Calu3 (cell line): ENCODE results near the gene SCGN. TPM values are rescaled to one million over a fixed set of nuclear protein-coding genes. Genes with fewer than 3 reads are reported as not detected.

ENCODE experiments used
- BruUV-seq: library from RNA; stranded (reverse); fragments of 400-500 nt; replicated peaks from 2 replicates; lab custom pipeline; 2021; lab: Mats Ljungman, UMichigan
- CTCF ChIA-PET: fragments of 300-600 bp; sonication (Branson Sonifier 250); formaldehyde crosslinking; loops from one replicate; lab custom pipeline; 2022; ENCODE audit warnings: antibody characterized with exemption; lab: Charles Lee
- DNase-seq: peaks from one replicate; pipeline ENCODE4 v3.0.0; 2022
- H3K27ac Mint-ChIP-seq: one replicate; pipeline ENCODE4 v1.8.0; 2022; ENCODE audit warnings: mixed read lengths; ENCODE audit not compliant: unreplicated experiment
- H3K27me3 Mint-ChIP-seq: one replicate; pipeline ENCODE4 v1.8.0; 2022; ENCODE audit warnings: mixed read lengths; ENCODE audit not compliant: unreplicated experiment
- H3K36me3 Mint-ChIP-seq: one replicate; pipeline ENCODE4 v1.8.0; 2022; ENCODE audit warnings: mild to moderate bottlenecking, moderate library complexity, mixed read lengths; ENCODE audit not compliant: insufficient read depth, unreplicated experiment
- H3K4me1 Mint-ChIP-seq: one replicate; pipeline ENCODE4 v1.8.0; 2022; ENCODE audit warnings: mild to moderate bottlenecking, low read depth, mixed read lengths; ENCODE audit not compliant: unreplicated experiment
- H3K4me3 Mint-ChIP-seq: one replicate; pipeline ENCODE4 v1.8.0; 2022; ENCODE audit warnings: mild to moderate bottlenecking, low read depth, moderate library complexity, mixed read lengths; ENCODE audit not compliant: unreplicated experiment
- H3K9me3 Mint-ChIP-seq: one replicate; pipeline ENCODE4 v1.8.0; 2022; ENCODE audit warnings: low read depth, mixed read lengths; ENCODE audit not compliant: unreplicated experiment
- intact Hi-C: fragments of 100-400 bp; cut with micrococcal nuclease; formaldehyde crosslinking; loops from one replicate; pipeline ENCODE4 v1.10.0; 2022; ENCODE audit not compliant: unreplicated experiment
- total RNA-seq: library from RNA; stranded (reverse); gene quantifications from 2 replicates; pipeline ENCODE4 v1.2.3, GENCODE V29; 2022
- TF ChIP-seq, protein P1 (sequence below): fragments of 200-600 bp; IDR thresholded peaks from one replicate; pipeline ENCODE4 v1.8.0; 2022; ENCODE audit warnings: antibody characterized with exemption; ENCODE audit not compliant: unreplicated experiment

Gene SCGN
- total RNA-seq, 1 experiment from 2014 or later = 3.5 TPM

DNA sequence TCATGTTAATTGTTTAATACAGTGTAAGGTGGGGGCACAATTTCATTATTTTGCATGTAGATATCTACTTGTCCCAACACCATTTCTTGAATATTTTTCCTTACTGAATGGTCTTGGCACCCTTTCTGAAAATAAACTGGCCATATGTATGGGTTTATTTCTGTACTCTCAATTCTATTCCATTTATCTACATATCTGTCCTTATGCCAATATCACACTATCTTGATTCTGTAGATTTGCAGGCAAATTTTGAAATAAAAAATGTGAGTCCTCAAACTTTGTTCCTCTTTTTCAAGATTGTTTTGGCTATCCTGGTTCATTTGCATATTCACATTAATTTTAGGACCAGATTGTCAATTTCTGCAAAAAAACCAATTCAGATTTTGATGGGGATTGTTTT, 34.8 kb downstream of the SCGN start:
- H3K27ac Mint-ChIP-seq = no peak overlapping the region
- H3K4me1 Mint-ChIP-seq = no peaks in the 10 kb centered on the region
- H3K4me3 Mint-ChIP-seq = no peak overlapping the region
- no peaks in the 10 kb centered on the region for H3K27me3 Mint-ChIP-seq
- H3K9me3 Mint-ChIP-seq = no peaks in the 10 kb centered on the region
- H3K36me3 Mint-ChIP-seq = no peaks in the 10 kb centered on the region
- intact Hi-C loops = no loop called here
- TF ChIP-seq, protein P1, sequence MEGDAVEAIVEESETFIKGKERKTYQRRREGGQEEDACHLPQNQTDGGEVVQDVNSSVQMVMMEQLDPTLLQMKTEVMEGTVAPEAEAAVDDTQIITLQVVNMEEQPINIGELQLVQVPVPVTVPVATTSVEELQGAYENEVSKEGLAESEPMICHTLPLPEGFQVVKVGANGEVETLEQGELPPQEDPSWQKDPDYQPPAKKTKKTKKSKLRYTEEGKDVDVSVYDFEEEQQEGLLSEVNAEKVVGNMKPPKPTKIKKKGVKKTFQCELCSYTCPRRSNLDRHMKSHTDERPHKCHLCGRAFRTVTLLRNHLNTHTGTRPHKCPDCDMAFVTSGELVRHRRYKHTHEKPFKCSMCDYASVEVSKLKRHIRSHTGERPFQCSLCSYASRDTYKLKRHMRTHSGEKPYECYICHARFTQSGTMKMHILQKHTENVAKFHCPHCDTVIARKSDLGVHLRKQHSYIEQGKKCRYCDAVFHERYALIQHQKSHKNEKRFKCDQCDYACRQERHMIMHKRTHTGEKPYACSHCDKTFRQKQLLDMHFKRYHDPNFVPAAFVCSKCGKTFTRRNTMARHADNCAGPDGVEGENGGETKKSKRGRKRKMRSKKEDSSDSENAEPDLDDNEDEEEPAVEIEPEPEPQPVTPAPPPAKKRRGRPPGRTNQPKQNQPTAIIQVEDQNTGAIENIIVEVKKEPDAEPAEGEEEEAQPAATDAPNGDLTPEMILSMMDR = no peak
- DNase-seq = no peak
- CTCF ChIA-PET = no interaction called here
- no TSS peak for BruUV-seq

DNA sequence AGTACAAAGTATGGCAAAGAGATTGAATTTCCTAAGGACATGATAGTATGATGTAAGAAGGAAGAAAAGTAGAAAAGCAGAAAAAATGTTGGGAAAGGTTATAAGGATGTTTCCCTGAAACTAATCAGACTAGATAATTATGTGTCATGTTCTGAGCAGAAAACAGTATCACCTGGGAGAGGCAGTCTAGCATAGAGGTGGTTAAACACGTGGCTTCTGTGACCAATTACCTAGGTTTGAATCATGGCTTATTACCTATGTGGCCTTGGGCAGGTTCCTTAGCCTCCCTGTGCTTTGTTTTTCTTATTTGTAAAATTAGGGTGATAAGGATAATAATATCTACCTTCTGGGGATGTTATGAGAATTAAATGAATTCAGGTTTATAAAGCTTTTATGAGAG, 38.0 kb downstream of the SCGN start:
- CTCF ChIA-PET = interaction anchor here (1.1 kb wide), 1 partner anchor 40 kb away, joined by 3 read pairs; no protein-coding TSS in a partner anchor
- BruUV-seq = no TSS peak
- Mint-ChIP-seq H3K4me3 (no peak overlapping the region), H3K4me1 (no peaks in the 10 kb centered on the region), H3K27ac (no peak overlapping the region), H3K27me3 (no peaks in the 10 kb centered on the region), H3K36me3 (no peaks in the 10 kb centered on the region), H3K9me3 (no peaks in the 10 kb centered on the region)
- TF ChIP-seq, protein P1 = no peak
- intact Hi-C loops = no loop called here
- DNase-seq = no peak

DNA sequence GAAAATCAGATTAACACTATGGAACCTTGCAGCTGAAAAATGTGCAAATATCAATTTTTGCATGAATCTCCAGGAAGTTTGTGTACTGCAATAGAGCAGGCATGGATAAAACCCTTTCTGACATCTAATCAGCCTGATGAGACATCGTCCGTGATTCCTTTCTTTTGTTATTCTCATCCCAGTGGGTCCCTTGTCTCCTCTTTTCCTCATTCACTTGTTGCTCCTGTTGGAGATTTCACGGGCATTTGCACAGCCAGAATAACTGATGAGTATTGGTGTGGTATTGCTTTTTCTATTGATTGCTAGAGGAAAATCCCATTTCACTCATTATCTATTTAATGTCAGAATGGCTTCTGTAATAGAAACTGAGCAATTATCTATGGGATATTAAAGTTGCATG, 39.9 kb downstream of the SCGN start:
- Mint-ChIP-seq H3K4me3 (no peak overlapping the region), H3K27ac (no peak overlapping the region), H3K9me3 (no peaks in the 10 kb centered on the region), H3K27me3 (no peaks in the 10 kb centered on the region), H3K36me3 (no peaks in the 10 kb centered on the region), H3K4me1 (no peaks in the 10 kb centered on the region)
- CTCF ChIA-PET = interaction anchor here (1.0 to 1.2 kb wide), 2 partner anchors 26 to 234 kb away, joined by 4 to 5 read pairs; no protein-coding TSS in a partner anchor
- intact Hi-C loops = no loop called here
- DNase-seq = no peak
- BruUV-seq = no TSS peak
- TF ChIP-seq, protein P1 = no peak

DNA sequence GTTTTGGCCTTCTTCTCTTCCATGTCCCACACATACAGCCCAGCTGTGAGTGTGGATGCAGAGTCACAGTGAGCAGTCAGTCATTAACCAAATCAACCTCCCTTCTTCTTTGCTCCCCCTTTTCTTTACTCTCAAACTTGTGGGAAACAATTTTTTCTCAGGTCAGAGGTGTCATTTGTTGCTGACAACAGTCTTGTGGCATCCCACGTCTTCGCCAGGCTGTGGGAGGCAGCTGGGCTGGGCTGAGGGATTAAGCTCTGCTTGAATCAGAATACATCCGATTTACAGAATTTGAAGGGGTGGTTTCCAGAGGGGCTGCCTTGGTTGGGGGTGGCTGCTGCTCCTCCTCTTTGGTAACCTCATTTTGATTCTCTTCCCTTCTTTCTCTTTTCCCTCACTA, 40.5 kb downstream of the SCGN start:
- H3K27me3 Mint-ChIP-seq = no peaks in the 10 kb centered on the region
- no peaks in the 10 kb centered on the region for H3K9me3 Mint-ChIP-seq
- intact Hi-C loops = no loop called here
- TF ChIP-seq, protein P1 = no peak
- DNase-seq = no peak
- BruUV-seq = no TSS peak
- no peak overlapping the region for H3K4me3 Mint-ChIP-seq
- no peaks in the 10 kb centered on the region for H3K4me1 Mint-ChIP-seq
- no peaks in the 10 kb centered on the region for H3K36me3 Mint-ChIP-seq
- no peak overlapping the region for H3K27ac Mint-ChIP-seq
- CTCF ChIA-PET = interaction anchor here (1.2 kb wide), 1 partner anchor 26 kb away, joined by 4 read pairs; no protein-coding TSS in a partner anchor
